Keratinocyte (primary cell): ENCODE measurements around the gene MKLN1. TPM values are rescaled to one million over a fixed set of nuclear protein-coding genes. Genes with fewer than 3 reads are reported as not detected.

Experiments used
- DNase-seq: peaks from one replicate; pipeline ENCODE4 v3.0.0-alpha.2; 2011; ENCODE audit warnings: low read depth, missing footprints, low spot score
- FAIRE-seq: peaks from 2 replicates; lab custom pipeline; 2011; peaks lifted over from hg19 to GRCh38; lab: Jason Lieb, UNC
- H2AFZ ChIP-seq: 2 replicates; pipeline ENCODE4 v1.6.0; 2012; ENCODE audit warnings: low read length, control low read depth, inconsistent platforms; ENCODE audit not compliant: control insufficient read depth
- H3K27ac ChIP-seq: 2 replicates; pipeline ENCODE4 v1.5.1; 2011; ENCODE audit warnings: low read length; ENCODE audit not compliant: control insufficient read depth, insufficient read depth
- H3K27me3 ChIP-seq: 3 replicates; pipeline ENCODE4 v1.6.0; 2011; ENCODE audit warnings: low read length; ENCODE audit not compliant: control insufficient read depth, insufficient read depth; ENCODE audit errors: extremely low read depth
- H3K36me3 ChIP-seq, 2 experiments: 2 replicates in 1 of 2; 3 replicates in 1 of 2; pipeline ENCODE4 v1.5.1; 2011; ENCODE audit warnings: low read length in 2 of 2, mild to moderate bottlenecking in 1 of 2; ENCODE audit not compliant: control insufficient read depth in 2 of 2, insufficient read depth in 2 of 2; ENCODE audit errors: extremely low read depth in 1 of 2
- H3K4me1 ChIP-seq: 3 replicates; pipeline ENCODE4 v1.5.1; 2011; ENCODE audit warnings: low read length; ENCODE audit not compliant: control insufficient read depth, insufficient read depth; ENCODE audit errors: extremely low read depth
- H3K4me2 ChIP-seq: 3 replicates; pipeline ENCODE4 v1.6.0; 2011; ENCODE audit warnings: low read depth, low read length; ENCODE audit not compliant: control insufficient read depth, insufficient read depth; ENCODE audit errors: extremely low read depth
- H3K4me3 ChIP-seq, 3 experiments: fragments of 200-600 bp in 1 of 3; sonication (generic) in 1 of 3; 2 replicates in 2 of 3; 3 replicates in 1 of 3; pipeline ENCODE4 v1.5.1; 2011 to 2016; ENCODE audit warnings: low read length in 3 of 3, mild to moderate bottlenecking in 3 of 3, control low read depth in 2 of 3, inconsistent platforms in 1 of 3, low read depth in 1 of 3, mixed read lengths in 1 of 3, mixed run types in 1 of 3, moderate library complexity in 1 of 3; ENCODE audit not compliant: control insufficient read depth in 2 of 3, insufficient read depth in 2 of 3; ENCODE audit errors: extremely low read depth in 1 of 3
- H3K79me2 ChIP-seq: 2 replicates; pipeline ENCODE4 v1.6.0; 2012; ENCODE audit warnings: low read length; ENCODE audit not compliant: control insufficient read depth, insufficient read depth
- H3K9ac ChIP-seq: 3 replicates; pipeline ENCODE4 v1.6.0; 2011; ENCODE audit warnings: low read length; ENCODE audit not compliant: control insufficient read depth, insufficient read depth; ENCODE audit errors: extremely low read depth
- H3K9me1 ChIP-seq: 3 replicates; pipeline ENCODE4 v1.6.0; 2011; ENCODE audit warnings: low read length; ENCODE audit not compliant: control insufficient read depth, insufficient read depth; ENCODE audit errors: extremely low read depth
- H3K9me3 ChIP-seq: 2 replicates; pipeline ENCODE4 v1.5.1; 2012; ENCODE audit warnings: low read depth, low read length; ENCODE audit not compliant: control insufficient read depth
- H4K20me1 ChIP-seq: 3 replicates; pipeline ENCODE4 v1.6.0; 2011; ENCODE audit warnings: low read length; ENCODE audit not compliant: control insufficient read depth, insufficient read depth; ENCODE audit errors: extremely low read depth
- EZH2 ChIP-seq: IDR thresholded peaks from one replicate; pipeline ENCODE4 v1.6.1; 2012; ENCODE audit warnings: inconsistent platforms, mild to moderate bottlenecking, low read length, moderate library complexity
- dilution Hi-C: fragments of 300-500 bp; cut with MboI; formaldehyde crosslinking; loops from one replicate; pipeline ENCODE4 v1.7.0; 2020; ENCODE audit warnings: low sequenced_read_pairs; ENCODE audit not compliant: extremely low pct_ligation_motif_present
- polyA plus RNA-seq, 5 experiments: library from polyadenylated mRNA; depleted of rRNA in 3 of 5; stranded (reverse) in 3 of 5; stranded (forward) in 1 of 5; unstranded in 1 of 5; fragments of >200 nt; gene quantifications; 1 replicate in 1 of 5; 2 replicates in 3 of 5; 3 replicates in 1 of 5; pipeline versions ENCODE4 v1.2.1 to v1.2.3, GENCODE V29; 2011 to 2012; ENCODE audit warnings: missing spikeins in 2 of 5, low read depth in 1 of 5, low replicate concordance in 1 of 5
- TF ChIP-seq, protein P1 (sequence below), 3 experiments: IDR thresholded peaks in 1 of 3; conservative IDR thresholded peaks in 1 of 3; optimal IDR thresholded peaks in 1 of 3; 2 replicates in 2 of 3; 3 replicates in 1 of 3; pipeline versions ENCODE3 to v1.5.1; 2011; ENCODE audit warnings: low read length in 3 of 3, mild to moderate bottlenecking in 3 of 3, moderate library complexity in 2 of 3, control low read depth in 1 of 3, inconsistent platforms in 1 of 3; ENCODE audit not compliant: insufficient read depth in 2 of 3; ENCODE audit errors: extremely low read depth in 1 of 3

The MKLN1 gene
- polyA plus RNA-seq, 1 donor (not counting 4 experiments of a cell fraction or from before 2014, with no cell fraction given) = 43.8 TPM

DNA sequence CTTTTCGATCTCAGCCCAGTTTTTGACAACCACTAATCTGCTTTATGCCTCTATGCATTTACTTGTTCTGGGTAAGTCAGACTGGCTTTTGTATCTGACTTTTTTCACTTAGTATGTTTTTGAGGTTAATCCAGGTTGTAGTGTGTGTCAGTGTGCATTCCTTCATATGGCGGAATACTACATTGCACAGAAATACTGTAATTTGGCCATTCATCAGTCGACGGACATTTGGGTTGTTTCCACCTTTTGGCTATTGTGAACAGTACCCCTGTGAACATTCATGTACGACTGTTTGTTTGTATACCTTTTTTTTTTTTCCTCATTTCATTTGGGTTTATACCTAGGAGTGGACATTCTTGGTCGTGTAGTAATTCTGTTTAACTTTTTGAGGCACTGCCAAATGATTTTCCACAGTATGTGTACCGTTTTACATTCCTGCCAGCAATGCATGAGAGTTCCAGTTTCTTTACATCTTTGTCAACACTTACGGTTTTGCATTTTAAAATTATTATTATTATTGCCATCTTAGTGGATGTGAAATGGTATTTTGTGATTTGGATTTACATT is 57.4 kb downstream of the MKLN1 start:
- no peaks in the 10 kb centered on the region for H3K4me1 ChIP-seq
- no peak overlapping the region for H3K4me3 ChIP-seq
- H3K4me2 ChIP-seq = no peak overlapping the region
- TF ChIP-seq EZH2 = no peak
- TF ChIP-seq, protein P1, sequence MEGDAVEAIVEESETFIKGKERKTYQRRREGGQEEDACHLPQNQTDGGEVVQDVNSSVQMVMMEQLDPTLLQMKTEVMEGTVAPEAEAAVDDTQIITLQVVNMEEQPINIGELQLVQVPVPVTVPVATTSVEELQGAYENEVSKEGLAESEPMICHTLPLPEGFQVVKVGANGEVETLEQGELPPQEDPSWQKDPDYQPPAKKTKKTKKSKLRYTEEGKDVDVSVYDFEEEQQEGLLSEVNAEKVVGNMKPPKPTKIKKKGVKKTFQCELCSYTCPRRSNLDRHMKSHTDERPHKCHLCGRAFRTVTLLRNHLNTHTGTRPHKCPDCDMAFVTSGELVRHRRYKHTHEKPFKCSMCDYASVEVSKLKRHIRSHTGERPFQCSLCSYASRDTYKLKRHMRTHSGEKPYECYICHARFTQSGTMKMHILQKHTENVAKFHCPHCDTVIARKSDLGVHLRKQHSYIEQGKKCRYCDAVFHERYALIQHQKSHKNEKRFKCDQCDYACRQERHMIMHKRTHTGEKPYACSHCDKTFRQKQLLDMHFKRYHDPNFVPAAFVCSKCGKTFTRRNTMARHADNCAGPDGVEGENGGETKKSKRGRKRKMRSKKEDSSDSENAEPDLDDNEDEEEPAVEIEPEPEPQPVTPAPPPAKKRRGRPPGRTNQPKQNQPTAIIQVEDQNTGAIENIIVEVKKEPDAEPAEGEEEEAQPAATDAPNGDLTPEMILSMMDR (optimal IDR thresholded peaks at IDR 0.05 in 1 of 3, IDR thresholded peaks at IDR 0.05 in 1 of 3, conservative IDR thresholded peaks at IDR 0.05 in 1 of 3; ENCODE audit: extremely low read depth in 1 of 3, insufficient read depth in 2 of 3, low read length in 3 of 3) = no peak
- DNase-seq (no peak), FAIRE-seq (no peak)
- H3K9me3 ChIP-seq = no peaks in the 10 kb centered on the region
- H2AFZ ChIP-seq = no peak overlapping the region
- H3K27me3 ChIP-seq = no peaks in the 10 kb centered on the region
- dilution Hi-C loops = no loop called here
- H4K20me1 ChIP-seq = no peaks in the 10 kb centered on the region
- no peak overlapping the region for H3K9ac ChIP-seq
- H3K9me1 ChIP-seq = no peaks in the 10 kb centered on the region
- H3K27ac ChIP-seq = no peak overlapping the region
- H3K79me2 ChIP-seq = peaks cover 23% of the 10 kb centered on the region
- H3K36me3 ChIP-seq = no peaks in the 10 kb centered on the region

DNA sequence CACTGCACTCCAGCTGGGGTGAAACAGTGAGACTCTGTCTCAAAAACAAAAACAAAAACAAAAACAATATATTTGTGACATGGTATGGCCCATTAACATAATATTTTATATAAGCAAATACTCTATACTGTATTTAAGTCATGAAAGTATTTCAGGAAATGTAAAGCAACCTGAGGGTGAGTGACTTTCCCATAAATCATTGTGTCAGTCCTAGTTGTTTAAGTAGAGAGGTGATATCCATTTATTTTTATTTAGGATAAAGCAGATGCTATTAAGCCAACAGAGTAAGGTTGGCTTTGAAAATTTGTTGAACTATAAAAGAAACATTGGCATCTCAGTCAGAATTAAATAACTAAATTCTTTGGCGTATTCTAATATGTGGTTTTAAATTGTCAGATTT is 60.5 kb downstream of the MKLN1 start:
- no peaks in the 10 kb centered on the region for H3K4me1 ChIP-seq
- no peaks in the 10 kb centered on the region for H3K36me3 ChIP-seq
- no peaks in the 10 kb centered on the region for H3K9me3 ChIP-seq
- DNase-seq (no peak), FAIRE-seq (no peak)
- no peaks in the 10 kb centered on the region for H4K20me1 ChIP-seq
- no peak overlapping the region for H3K4me2 ChIP-seq
- H3K27me3 ChIP-seq = no peaks in the 10 kb centered on the region
- H2AFZ ChIP-seq = no peak overlapping the region
- H3K4me3 ChIP-seq = no peak overlapping the region
- no peaks in the 10 kb centered on the region for H3K9me1 ChIP-seq
- H3K27ac ChIP-seq = no peak overlapping the region
- no peak overlapping the region for H3K9ac ChIP-seq
- peaks cover 19% of the 10 kb centered on the region for H3K79me2 ChIP-seq
- dilution Hi-C loops = no loop called here
- TF ChIP-seq, protein P1 (optimal IDR thresholded peaks at IDR 0.05 in 1 of 3, IDR thresholded peaks at IDR 0.05 in 1 of 3, conservative IDR thresholded peaks at IDR 0.05 in 1 of 3; ENCODE audit: extremely low read depth in 1 of 3, insufficient read depth in 2 of 3, low read length in 3 of 3) = no peak
- TF ChIP-seq EZH2 = no peak
